Measurements from ENCODE around the gene CAMTA1.

Gene CAMTA1

DNA sequence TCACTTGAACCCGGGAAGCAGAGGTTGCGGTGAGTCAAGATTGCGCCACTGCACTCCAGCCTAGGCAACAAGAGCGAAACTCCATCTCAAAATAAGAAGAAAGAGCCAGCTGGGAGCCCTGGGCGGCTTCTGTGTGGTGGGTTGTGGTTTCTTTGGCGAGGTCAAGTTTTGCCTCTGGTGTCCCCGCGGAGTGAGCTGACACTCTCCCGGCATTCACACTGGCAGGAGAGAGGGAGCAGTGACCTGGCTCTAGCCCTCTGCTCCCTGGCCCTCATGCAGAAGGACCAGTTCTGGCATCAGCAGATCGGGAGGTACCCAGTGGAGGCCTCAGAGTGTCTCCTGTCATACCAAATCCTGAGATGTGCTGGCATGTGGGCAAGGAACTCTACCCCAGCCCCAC, 904.8 kb downstream of the CAMTA1 start:
- Histone ChIP-seq H3K9me3 (replicated peaks; ENCODE audit: insufficient read depth, low read length) (no peaks in the 10 kb centered on the region), H3K9me2 (replicated peaks; ENCODE audit: insufficient read depth, low read length) (no peaks in the 10 kb centered on the region), H3K36me3 (replicated peaks; ENCODE audit: insufficient read depth, low read length) (no peaks in the 10 kb centered on the region), H3F3A (ENCODE audit: insufficient read depth, low read length) (no peaks in the 10 kb centered on the region), H4K20me1 (ENCODE audit: insufficient read depth, low read length) (no peaks in the 10 kb centered on the region), H3K27me3 (replicated peaks; ENCODE audit: insufficient read depth, low read length) (peaks cover 90% of the 10 kb centered on the region), H3K4me3 (ENCODE audit: low read length) (no peak overlapping the region), H3K27ac (ENCODE audit: low read length) (no peak overlapping the region), H3K4me2 (ENCODE audit: low read depth, low read length) (no peak overlapping the region), H3K4me1 (ENCODE audit: low read length) (no peaks in the 10 kb centered on the region), H3K9ac (ENCODE audit: low read length) (no peak overlapping the region), H3K79me2 (ENCODE audit: low read length) (no peaks in the 10 kb centered on the region), H2AFZ (ENCODE audit: low read length) (no peak overlapping the region)
- TF ChIP-seq CTCF (IDR thresholded peaks at IDR 0.05; ENCODE audit: low read length), result no peak
- TF ChIP-seq EZH2phosphoT487 (IDR thresholded peaks at IDR 0.05; ENCODE audit: low read length), result no peak
- TF ChIP-seq EZH2 (optimal IDR thresholded peaks at IDR 0.05; ENCODE audit: low read depth, low read length), result no peak
- no peak for DNase-seq

DNA sequence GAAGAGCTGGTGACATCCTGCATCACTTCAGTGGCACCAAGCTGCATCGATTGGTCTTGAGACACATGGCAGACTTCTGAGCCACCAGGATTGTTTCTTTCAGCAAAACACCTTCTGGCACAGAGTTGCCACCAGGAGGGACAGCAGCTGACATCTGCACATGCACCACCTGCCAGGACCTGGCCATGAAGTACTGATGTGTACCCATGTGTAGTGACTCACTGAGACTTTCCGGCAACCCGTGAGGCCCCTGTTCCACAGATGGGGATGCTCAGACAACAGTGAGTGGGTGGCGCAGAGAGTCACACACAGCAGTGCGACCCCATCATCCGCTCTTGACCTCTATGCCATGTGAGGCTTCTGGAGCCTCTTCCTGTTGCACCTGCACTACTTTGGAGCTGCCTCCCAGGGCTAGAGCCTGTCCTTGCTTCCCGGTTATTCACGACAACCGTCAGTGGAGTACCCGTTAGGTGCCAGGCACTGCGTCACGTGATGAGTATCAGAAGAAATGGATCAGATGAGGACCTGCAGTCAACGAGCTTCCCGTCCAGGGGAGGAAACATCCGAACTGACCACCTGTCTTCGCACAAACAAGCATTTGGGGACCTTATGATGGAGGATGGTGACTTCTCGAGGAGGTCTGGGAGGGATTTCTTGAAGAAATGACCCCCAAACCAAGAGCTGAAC, 905.4 kb downstream of the CAMTA1 start:
- Histone ChIP-seq H3K27me3 (replicated peaks; ENCODE audit: insufficient read depth, low read length) (peaks cover 90% of the 10 kb centered on the region), H3F3A (ENCODE audit: insufficient read depth, low read length) (no peaks in the 10 kb centered on the region), H3K79me2 (ENCODE audit: low read length) (no peaks in the 10 kb centered on the region), H3K36me3 (replicated peaks; ENCODE audit: insufficient read depth, low read length) (no peaks in the 10 kb centered on the region), H3K9ac (ENCODE audit: low read length) (no peak overlapping the region), H2AFZ (ENCODE audit: low read length) (no peak overlapping the region), H3K4me3 (ENCODE audit: low read length) (no peak overlapping the region), H3K4me1 (ENCODE audit: low read length) (no peaks in the 10 kb centered on the region), H3K9me3 (replicated peaks; ENCODE audit: insufficient read depth, low read length) (no peaks in the 10 kb centered on the region), H3K9me2 (replicated peaks; ENCODE audit: insufficient read depth, low read length) (no peaks in the 10 kb centered on the region), H3K4me2 (ENCODE audit: low read depth, low read length) (no peak overlapping the region), H3K27ac (ENCODE audit: low read length) (no peak overlapping the region), H4K20me1 (ENCODE audit: insufficient read depth, low read length) (no peaks in the 10 kb centered on the region)
- no peak for DNase-seq
- no peak for TF ChIP-seq CTCF (IDR thresholded peaks at IDR 0.05; ENCODE audit: low read length)
- TF ChIP-seq EZH2 (optimal IDR thresholded peaks at IDR 0.05; ENCODE audit: low read depth, low read length), result no peak
- TF ChIP-seq EZH2phosphoT487 (IDR thresholded peaks at IDR 0.05; ENCODE audit: low read length), result no peak

DNA sequence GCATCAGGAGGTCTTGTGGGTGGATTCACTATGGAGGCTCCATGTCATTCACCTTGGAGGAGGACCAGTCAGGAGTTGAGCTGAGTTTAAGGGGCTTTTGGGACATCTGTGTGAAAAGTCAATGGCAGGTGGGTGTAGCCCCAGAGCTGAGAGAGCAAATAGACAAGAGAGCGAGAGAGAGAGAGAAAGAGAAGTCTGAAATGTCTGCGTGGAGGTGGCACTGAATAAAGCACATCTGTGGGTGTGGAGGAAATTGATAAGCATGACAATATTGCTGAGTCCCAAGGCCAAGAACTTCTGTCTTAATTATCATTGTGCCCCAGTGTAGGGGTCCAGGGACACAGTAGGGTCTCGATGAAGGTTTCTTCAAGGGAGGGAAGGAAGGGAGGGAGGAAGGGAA, 906.3 kb downstream of the CAMTA1 start:
- Histone ChIP-seq H3K9ac (ENCODE audit: low read length) (no peak overlapping the region), H3K4me3 (ENCODE audit: low read length) (no peak overlapping the region), H3K4me1 (ENCODE audit: low read length) (no peaks in the 10 kb centered on the region), H4K20me1 (ENCODE audit: insufficient read depth, low read length) (no peaks in the 10 kb centered on the region), H3K27ac (ENCODE audit: low read length) (no peak overlapping the region), H3K9me2 (replicated peaks; ENCODE audit: insufficient read depth, low read length) (no peaks in the 10 kb centered on the region), H3K79me2 (ENCODE audit: low read length) (no peaks in the 10 kb centered on the region), H2AFZ (ENCODE audit: low read length) (no peak overlapping the region), H3K27me3 (replicated peaks; ENCODE audit: insufficient read depth, low read length) (peaks cover 89% of the 10 kb centered on the region), H3K4me2 (ENCODE audit: low read depth, low read length) (no peak overlapping the region), H3K36me3 (replicated peaks; ENCODE audit: insufficient read depth, low read length) (no peaks in the 10 kb centered on the region), H3F3A (ENCODE audit: insufficient read depth, low read length) (no peaks in the 10 kb centered on the region), H3K9me3 (replicated peaks; ENCODE audit: insufficient read depth, low read length) (no peaks in the 10 kb centered on the region)
- TF ChIP-seq EZH2phosphoT487 (IDR thresholded peaks at IDR 0.05; ENCODE audit: low read length) (no peak), EZH2 (optimal IDR thresholded peaks at IDR 0.05; ENCODE audit: low read depth, low read length) (no peak), CTCF (IDR thresholded peaks at IDR 0.05; ENCODE audit: low read length) (no peak)
- no peak for DNase-seq
